IMR-90 (cell line): ENCODE results near the gene TUBB4A. TPM values are rescaled to one million over a fixed set of nuclear protein-coding genes. Genes with fewer than 3 reads are reported as not detected.

Experiments used
- ATAC-seq: fragments of 200-7000 bp; cut with Tn5 transposase; 2 replicates; pipeline ENCODE4 v1.9.1; 2020; ENCODE audit warnings: low read depth, mild to moderate bottlenecking, moderate library complexity
- BruUV-seq: library from RNA; stranded (reverse); fragments of 400-500 nt; replicated peaks from 2 replicates; lab custom pipeline; 2021; lab: Mats Ljungman, UMichigan
- CTCF ChIA-PET: fragments of 300-600 bp; formaldehyde crosslinking; extraction: SDS; loops from one replicate; lab custom pipeline; 2021; ENCODE audit warnings: antibody characterized with exemption; lab: Yijun Ruan, JAX
- POLR2A ChIA-PET: fragments of 300-600 bp; sonication (Branson Sonifier 250); formaldehyde crosslinking; loops from one replicate; lab custom pipeline; 2022; ENCODE audit warnings: antibody characterized with exemption; ENCODE audit not compliant: unreplicated experiment; lab: Charles Lee
- DNase-seq: peaks from one replicate; pipeline ENCODE4 v3.0.0; 2013
- H2AFZ ChIP-seq: replicated peaks from 2 replicates; pipeline ENCODE3; 2013; ENCODE audit warnings: low read length, mild to moderate bottlenecking; ENCODE audit not compliant: poor library complexity
- H2AK5ac ChIP-seq: 2 replicates; pipeline ENCODE4 v1.6.1; 2013; ENCODE audit warnings: low read depth, low read length, inconsistent platforms
- H2AK9ac ChIP-seq: replicated peaks from 2 replicates; pipeline ENCODE3; 2013; ENCODE audit warnings: mild to moderate bottlenecking, low read depth, low read length, moderate library complexity; ENCODE audit not compliant: poor library complexity
- H2BK120ac ChIP-seq: 2 replicates; pipeline ENCODE4 v1.6.1; 2013; ENCODE audit warnings: low read depth, low read length, inconsistent platforms
- H2BK15ac ChIP-seq: 3 replicates; pipeline ENCODE4 v1.6.1; 2013; ENCODE audit warnings: low read depth, low read length, inconsistent platforms
- H2BK20ac ChIP-seq: 2 replicates; pipeline ENCODE4 v1.6.1; 2013; ENCODE audit warnings: low read depth, mild to moderate bottlenecking, inconsistent platforms, low read length, moderate library complexity
- H2BK5ac ChIP-seq: 2 replicates; pipeline ENCODE4 v1.6.1; 2013; ENCODE audit warnings: mild to moderate bottlenecking, low read depth, low read length, inconsistent platforms; ENCODE audit not compliant: poor library complexity, severe bottlenecking
- H3K14ac ChIP-seq: replicated peaks from 2 replicates; pipeline ENCODE4 v1.6.1; 2013; ENCODE audit warnings: low read depth, low read length, inconsistent platforms
- H3K18ac ChIP-seq: 2 replicates; pipeline ENCODE4 v1.6.1; 2013; ENCODE audit warnings: low read depth, low read length, control low read depth
- H3K23ac ChIP-seq: 2 replicates; pipeline ENCODE4 v1.6.1; 2013; ENCODE audit warnings: low read depth, low read length, inconsistent platforms
- H3K27ac ChIP-seq: 2 replicates; pipeline ENCODE4 v1.5.1; 2013; ENCODE audit warnings: mild to moderate bottlenecking, control low read depth, low read length; ENCODE audit not compliant: insufficient read depth
- H3K27me3 ChIP-seq: 2 replicates; pipeline ENCODE4 v1.6.1; 2013; ENCODE audit warnings: low read length; ENCODE audit not compliant: control insufficient read depth, insufficient read depth
- H3K36me3 ChIP-seq: 2 replicates; pipeline ENCODE4 v1.6.1; 2013; ENCODE audit warnings: low read length, mixed read lengths; ENCODE audit not compliant: control insufficient read depth, insufficient read depth
- H3K4ac ChIP-seq: 2 replicates; pipeline ENCODE4 v1.6.1; 2013; ENCODE audit warnings: low read depth, low read length, inconsistent platforms
- H3K4me1 ChIP-seq: 2 replicates; pipeline ENCODE4 v1.6.1; 2013; ENCODE audit warnings: low read length, mixed read lengths; ENCODE audit not compliant: control insufficient read depth, insufficient read depth
- H3K4me2 ChIP-seq: 2 replicates; pipeline ENCODE4 v1.6.1; 2013; ENCODE audit warnings: low read depth, mild to moderate bottlenecking, control low read depth, low read length, moderate library complexity
- H3K4me3 ChIP-seq: 2 replicates; pipeline ENCODE4 v1.5.1; 2013; ENCODE audit warnings: low read depth, mild to moderate bottlenecking, control low read depth, low read length, moderate library complexity; ENCODE audit not compliant: insufficient read depth
- H3K56ac ChIP-seq: 2 replicates; pipeline ENCODE4 v1.6.1; 2013; ENCODE audit warnings: low read length, inconsistent platforms; ENCODE audit not compliant: insufficient read depth; ENCODE audit errors: extremely low read depth
- H3K79me1 ChIP-seq, 2 experiments: 2 replicates each; pipeline ENCODE4 v1.6.1; 2013; ENCODE audit warnings: low read length in 2 of 2, inconsistent platforms in 1 of 2, low read depth in 1 of 2
- H3K9ac ChIP-seq: 2 replicates; pipeline ENCODE4 v1.6.1; 2013; ENCODE audit warnings: low read depth, low read length, control low read depth
- H3K9me1 ChIP-seq: 2 replicates; pipeline ENCODE4 v1.6.1; 2013; ENCODE audit warnings: low read length, inconsistent platforms; ENCODE audit not compliant: insufficient read depth
- H3K9me3 ChIP-seq: 2 replicates; pipeline ENCODE4 v1.6.1; 2013; ENCODE audit warnings: low read length; ENCODE audit not compliant: control insufficient read depth, insufficient read depth
- H4K20me1 ChIP-seq: 2 replicates; pipeline ENCODE4 v1.6.1; 2013; ENCODE audit warnings: low read length, inconsistent platforms; ENCODE audit not compliant: insufficient read depth
- H4K5ac ChIP-seq: 2 replicates; pipeline ENCODE4 v1.6.1; 2013; ENCODE audit warnings: mild to moderate bottlenecking, low read depth, low read length, control low read depth
- H4K8ac ChIP-seq, 2 experiments: 2 replicates each; pipeline ENCODE4 v1.6.1; 2013; ENCODE audit warnings: low read depth in 2 of 2, low read length in 2 of 2, control low read depth in 1 of 2, inconsistent platforms in 1 of 2
- H4K91ac ChIP-seq: 2 replicates; pipeline ENCODE4 v1.6.1; 2013; ENCODE audit warnings: low read depth, low read length, inconsistent platforms; ENCODE audit not compliant: insufficient read depth
- CHD1 ChIP-seq: IDR thresholded peaks from 2 replicates; pipeline ENCODE4 v1.6.1; 2012; ENCODE audit warnings: low read depth, low read length, improper control_type of control experiment
- WGBS, 2 experiments: methylation state at CpG; one replicate each; pipeline versions ENCODE4 v1.1.5 to v1.1.7; 2013; ENCODE audit warnings: missing lambda C conversion rate in 2 of 2; ENCODE audit not compliant: insufficient read length in 1 of 2; ENCODE audit errors: extremely low coverage in 2 of 2; 5-methylcytosine and 5-hydroxymethylcytosine counted together
- dilution Hi-C: fragments of 300-500 bp; cut with HindIII; formaldehyde crosslinking; loops from one replicate; pipeline ENCODE4 v1.14.3; 2018; ENCODE audit warnings: low sequenced_read_pairs; ENCODE audit not compliant: unreplicated experiment
- in situ Hi-C: fragments of 300-500 bp; cut with MboI; formaldehyde crosslinking; loops from 3 replicates; pipeline ENCODE4 v1.14.3; 2019; ENCODE audit warnings: low sequenced_read_pairs, inconsistent platforms, mixed read lengths
- intact Hi-C: fragments of 100-400 bp; cut with micrococcal nuclease; formaldehyde crosslinking; loops from 2 replicates; pipeline ENCODE4 v1.10.0; 2022
- polyA plus RNA-seq, 3 experiments: library from polyadenylated mRNA; depleted of rRNA; stranded (reverse); fragments of >200 nt; gene quantifications; 2 replicates each; pipeline ENCODE4 v1.2.3, GENCODE V29; 2012; ENCODE audit warnings: low replicate concordance in 1 of 3
- total RNA-seq: library from RNA; depleted of rRNA; stranded (reverse); fragments of >200 nt; gene quantifications from 2 replicates; pipeline ENCODE4 v1.2.3, GENCODE V29; 2012

The TUBB4A gene
- total and polyA plus RNA-seq, 2 of the 4 experiments (the other 2 are of a cell fraction), result not detected

- H3K18ac ChIP-seq, result no peak overlapping the region
- dilution Hi-C loops, result no loop called here
- intact Hi-C loops, result no loop called here
Observed at GRCh38 chr19:6490134-6490533, 12.0 kb downstream of the TUBB4A start.

More at GRCh38 chr19:6490134-6490533, 12.0 kb downstream of the TUBB4A start:
- no peak overlapping the region for H3K23ac ChIP-seq
- ChIA-PET CTCF (no interaction called here), POLR2A (no interaction called here)
- no peaks in the 10 kb centered on the region for H3K4me1 ChIP-seq
- H3K27me3 ChIP-seq, result no peaks in the 10 kb centered on the region
- H3K27ac ChIP-seq, result no peak overlapping the region
- H2BK120ac ChIP-seq, result no peak overlapping the region
- no peak overlapping the region for H2AK5ac ChIP-seq
- H4K20me1 ChIP-seq, result no peaks in the 10 kb centered on the region
- DNase-seq (no peak), ATAC-seq (no peak)
- H3K79me1 ChIP-seq, result no peaks in the 10 kb centered on the region
- no peak overlapping the region for H4K5ac ChIP-seq
- peaks cover 12% of the 10 kb centered on the region for H3K9me3 ChIP-seq
- H3K36me3 ChIP-seq, result no peaks in the 10 kb centered on the region
- H3K14ac ChIP-seq, result no peak overlapping the region
- no peak overlapping the region for H4K91ac ChIP-seq
- no peak overlapping the region for H3K4me3 ChIP-seq
- H3K9ac ChIP-seq, result no peak overlapping the region
- TF ChIP-seq CHD1, result no peak
- in situ Hi-C loops, result no loop called here
- H3K56ac ChIP-seq, result no peak overlapping the region
- H2AK9ac ChIP-seq, result no peak overlapping the region
- WGBS, 2 experiments, result no CpG with 5 or more reads among the region's 2 CpGs
- no peak overlapping the region for H2BK20ac ChIP-seq
- H2BK5ac ChIP-seq, result no peak overlapping the region
- no TSS peak for BruUV-seq
- no peak overlapping the region for H2BK15ac ChIP-seq
- no peak overlapping the region for H4K8ac ChIP-seq
- H3K4me2 ChIP-seq, result no peak overlapping the region
- no peak overlapping the region for H3K4ac ChIP-seq
- H2AFZ ChIP-seq, result no peak overlapping the region
- H3K9me1 ChIP-seq, result no peaks in the 10 kb centered on the region
